Activated CD8-positive, alpha-beta memory T cell treated with anti-CD3 and anti-CD28 coated beads, Interleukin-2, amount 10 ng/mL, durations not matched to agents 7 days and 5 days (primary cell): ENCODE data around the gene GPD2. TPM values are rescaled to one million over a fixed set of nuclear protein-coding genes. Genes with fewer than 3 reads are reported as not detected.
"Not testable (repeated sequence)": the region's sequence is repeated elsewhere in the genome, so short reads cannot be mapped to it uniquely, and the experiment has no call there.

Experiments
- ATAC-seq: fragments of 150-1000 bp; cut with Tn5 transposase; one replicate; pipeline ENCODE4 v1.10.0; 2021; ENCODE audit warnings: moderate library complexity
- CTCF ChIA-PET: fragments of 350-600 bp; sonication (Branson Sonifier 250); formaldehyde crosslinking; loops from one replicate; lab custom pipeline; 2021; ENCODE audit warnings: antibody characterized with exemption; lab: Charles Lee
- DNase-seq: peaks from one replicate; pipeline ENCODE4 v3.0.0-alpha.2; 2020
- H3K27ac Mint-ChIP-seq: one replicate; pipeline ENCODE4 v1.8.0; 2021; ENCODE audit warnings: mild to moderate bottlenecking, mixed read lengths
- H3K27me3 Mint-ChIP-seq: one replicate; pipeline ENCODE4 v1.8.0; 2021; ENCODE audit warnings: mixed read lengths
- H3K36me3 Mint-ChIP-seq: one replicate; pipeline ENCODE4 v1.8.0; 2021; ENCODE audit warnings: mild to moderate bottlenecking, mixed read lengths
- H3K4me1 Mint-ChIP-seq: one replicate; pipeline ENCODE4 v1.8.0; 2021; ENCODE audit warnings: mixed read lengths
- H3K4me3 Mint-ChIP-seq: one replicate; pipeline ENCODE4 v1.8.0; 2021; ENCODE audit warnings: mild to moderate bottlenecking, moderate library complexity, mixed read lengths
- H3K9me3 Mint-ChIP-seq: one replicate; pipeline ENCODE4 v1.8.0; 2022; ENCODE audit warnings: low read depth, mixed read lengths
- total RNA-seq, 2 experiments: library from RNA; stranded (reverse); gene quantifications; one replicate each; pipeline ENCODE4 v1.2.3, GENCODE V29; 2021

GPD2 gene
- total RNA-seq, 2 experiments from 2014 or later, result 23.6 to 26.1 TPM

DNA sequence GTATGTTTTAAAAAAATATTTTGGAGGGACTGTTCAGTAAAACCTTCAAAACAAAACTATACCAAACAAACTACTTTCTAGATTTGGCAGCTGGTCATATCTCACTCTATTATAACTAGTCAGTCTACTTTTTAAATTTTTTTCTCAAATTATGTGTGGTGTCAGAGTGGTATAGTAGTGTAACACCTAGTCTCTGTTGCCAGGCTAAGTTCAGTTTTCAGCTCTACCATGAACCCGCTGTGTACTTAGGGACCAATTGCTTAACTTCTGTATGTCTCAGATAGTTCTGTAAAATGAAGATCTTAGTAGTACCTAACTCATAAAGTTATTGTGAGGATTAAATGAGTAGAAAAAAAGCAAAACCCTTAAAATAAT is 54.3 kb downstream of the GPD2 start:
- Mint-ChIP-seq H3K27ac (peak overlapping the region; percentile 71), H3K27me3 (no peaks in the 10 kb centered on the region), H3K36me3 (peaks cover 3% of the 10 kb centered on the region), H3K4me3 (no peak overlapping the region), H3K9me3 (no peaks in the 10 kb centered on the region), H3K4me1 (peaks cover 54% of the 10 kb centered on the region)
- ATAC-seq (peak; percentile 46), DNase-seq (no peak)
- CTCF ChIA-PET, result interaction anchor here (0.7 to 0.8 kb wide), 2 partner anchors 9 to 28 kb away, joined by 3 read pairs; no protein-coding TSS in a partner anchor

DNA sequence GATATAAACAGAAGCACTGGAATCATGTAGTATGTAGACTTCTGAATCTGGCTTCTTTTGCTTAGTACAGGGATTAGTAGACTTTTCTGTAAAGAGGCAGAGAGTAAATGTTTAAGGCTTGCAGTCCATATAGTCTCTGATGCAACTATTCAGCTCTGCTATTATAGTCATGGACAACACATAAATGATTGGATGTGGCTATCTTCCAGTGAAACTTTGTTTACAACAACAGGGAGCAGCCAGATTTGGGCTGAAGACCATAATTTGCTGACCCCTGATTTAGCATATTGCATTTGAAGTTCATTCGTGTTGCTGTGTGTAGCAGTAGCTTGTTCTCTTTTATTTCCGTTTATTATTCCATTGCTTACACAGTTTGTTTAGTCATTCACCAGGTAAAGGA is 55.0 kb downstream of the GPD2 start:
- CTCF ChIA-PET, result no interaction called here
- Mint-ChIP-seq H3K4me3 (no peak overlapping the region), H3K4me1 (peaks cover 55% of the 10 kb centered on the region), H3K9me3 (no peaks in the 10 kb centered on the region), H3K27ac (no peak overlapping the region), H3K36me3 (peaks cover 4% of the 10 kb centered on the region), H3K27me3 (no peaks in the 10 kb centered on the region)
- DNase-seq (no peak), ATAC-seq (no peak)

DNA sequence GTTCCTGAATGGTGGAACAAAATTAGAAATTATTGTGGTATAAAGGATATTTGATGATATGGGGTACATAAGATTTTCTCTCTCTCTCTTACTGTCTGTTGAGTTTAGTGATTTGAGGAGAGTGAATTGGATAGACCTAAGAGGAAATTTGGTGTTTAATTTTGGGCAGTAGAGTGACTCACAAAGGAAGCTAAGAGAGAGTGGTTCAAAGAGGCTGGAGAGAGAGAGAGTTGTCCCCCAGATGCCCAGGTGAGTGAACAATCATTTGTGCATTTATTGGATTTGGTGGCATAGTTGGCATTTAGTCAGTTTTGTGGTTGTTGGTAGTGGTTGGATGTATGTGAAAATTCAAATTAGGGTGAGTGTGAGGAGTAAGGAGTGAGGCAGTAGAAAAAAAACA is 56.8 kb downstream of the GPD2 start:
- no peak for ATAC-seq
- CTCF ChIA-PET, result no interaction called here
- no peaks in the 10 kb centered on the region for H3K27me3 Mint-ChIP-seq
- peaks cover 10% of the 10 kb centered on the region for H3K36me3 Mint-ChIP-seq
- no peak overlapping the region for H3K4me3 Mint-ChIP-seq
- no peaks in the 10 kb centered on the region for H3K9me3 Mint-ChIP-seq
- H3K27ac Mint-ChIP-seq, result no peak overlapping the region
- DNase-seq, result no peak
- peaks cover 50% of the 10 kb centered on the region for H3K4me1 Mint-ChIP-seq

DNA sequence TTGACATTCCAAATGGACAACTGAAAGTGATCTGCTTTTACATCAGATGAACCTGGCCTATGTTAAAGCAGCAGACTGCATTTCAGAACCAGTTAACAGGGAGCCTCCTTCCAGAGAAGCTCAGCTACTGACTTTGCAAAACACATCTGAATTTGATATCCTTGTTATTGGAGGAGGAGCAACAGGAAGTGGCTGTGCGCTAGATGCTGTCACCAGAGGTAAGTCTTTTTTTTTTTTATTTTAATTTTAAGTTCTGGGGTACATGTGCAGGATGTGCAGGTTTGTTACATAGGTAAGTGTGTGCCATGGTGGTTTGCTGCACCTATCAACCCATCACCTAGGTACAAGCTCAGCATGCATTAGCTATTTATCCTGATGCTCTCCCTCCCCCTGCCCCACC is 59.8 kb downstream of the GPD2 start:
- H3K27me3 Mint-ChIP-seq, H3K9me3 Mint-ChIP-seq, CTCF ChIA-PET, H3K27ac Mint-ChIP-seq, H3K4me3 Mint-ChIP-seq: not testable (repeated sequence)
- H3K4me1 Mint-ChIP-seq, result peaks cover 26% of the 10 kb centered on the region
- H3K36me3 Mint-ChIP-seq, result peaks cover 12% of the 10 kb centered on the region
- ATAC-seq (peak; percentile 49), DNase-seq (peak; percentile 44)

DNA sequence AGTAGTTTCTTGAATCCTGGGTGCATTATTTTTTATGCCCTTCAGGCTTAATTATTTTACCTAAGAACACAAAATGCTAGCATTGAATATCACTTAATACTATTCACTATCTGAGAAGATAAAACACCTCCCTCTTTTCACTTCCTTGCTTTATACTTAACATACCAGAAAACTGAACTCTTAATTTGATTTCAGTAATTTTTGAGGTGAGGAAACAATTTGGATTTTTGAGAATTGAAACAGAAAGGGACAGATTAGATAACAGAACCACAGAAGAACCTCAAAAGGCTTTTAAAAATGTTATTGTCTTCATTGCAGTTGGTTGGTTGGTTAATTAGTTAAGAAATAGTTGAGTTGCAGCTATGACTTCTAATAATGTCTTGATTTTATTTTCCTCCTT is 69.5 kb downstream of the GPD2 start:
- Mint-ChIP-seq H3K9me3 (no peaks in the 10 kb centered on the region), H3K4me1 (peaks cover 13% of the 10 kb centered on the region), H3K27me3 (no peaks in the 10 kb centered on the region), H3K27ac (no peak overlapping the region), H3K36me3 (peaks cover 7% of the 10 kb centered on the region), H3K4me3 (no peak overlapping the region)
- ATAC-seq (no peak), DNase-seq (no peak)
- CTCF ChIA-PET, result no interaction called here

DNA sequence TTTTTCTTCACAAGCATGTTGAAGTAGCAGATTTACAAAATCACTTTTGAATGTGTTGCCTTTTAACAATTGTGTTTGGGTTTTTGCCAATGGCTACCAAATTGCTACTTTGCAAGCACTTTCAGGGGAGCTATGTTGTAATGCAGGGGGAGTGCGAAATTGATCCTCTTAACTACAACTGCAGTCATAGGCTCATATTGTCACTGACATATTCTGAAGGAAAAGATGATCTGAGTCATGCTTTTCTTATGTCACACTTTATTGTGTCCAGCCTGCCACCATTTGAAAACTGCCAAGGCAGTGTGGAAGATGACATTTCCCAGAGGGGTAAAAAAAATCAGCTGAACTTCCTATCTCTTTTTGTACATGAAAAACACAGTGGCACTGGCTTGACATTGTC is 74.9 kb downstream of the GPD2 start:
- DNase-seq, result no peak
- peaks cover 20% of the 10 kb centered on the region for H3K36me3 Mint-ChIP-seq
- H3K4me3 Mint-ChIP-seq, result no peak overlapping the region
- no peaks in the 10 kb centered on the region for H3K9me3 Mint-ChIP-seq
- no peak for ATAC-seq
- CTCF ChIA-PET, result no interaction called here
- H3K27ac Mint-ChIP-seq, result no peak overlapping the region
- H3K4me1 Mint-ChIP-seq, result peaks cover 3% of the 10 kb centered on the region
- no peaks in the 10 kb centered on the region for H3K27me3 Mint-ChIP-seq

DNA sequence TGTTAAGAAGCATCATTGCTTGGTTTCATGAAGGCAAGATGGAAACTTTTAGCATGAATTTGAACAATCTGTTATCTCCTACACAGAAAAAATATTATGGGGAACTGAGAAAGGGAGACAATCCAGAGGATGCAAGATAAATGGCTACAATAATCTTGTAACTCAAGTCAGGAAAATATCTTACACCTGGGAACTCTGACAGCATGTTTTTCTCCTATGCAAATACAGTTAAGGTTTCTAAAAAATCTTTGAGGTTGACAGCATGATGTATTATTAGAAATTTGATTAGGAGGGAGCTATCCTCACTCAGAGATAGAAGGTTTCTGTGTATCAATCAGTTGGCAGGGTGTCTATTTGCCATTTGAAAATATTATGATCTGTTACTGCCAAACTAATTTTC is 75.6 kb downstream of the GPD2 start:
- H3K9me3 Mint-ChIP-seq, result no peaks in the 10 kb centered on the region
- H3K27ac Mint-ChIP-seq, result no peak overlapping the region
- H3K36me3 Mint-ChIP-seq, result peaks cover 20% of the 10 kb centered on the region
- H3K4me1 Mint-ChIP-seq, result no peaks in the 10 kb centered on the region
- H3K27me3 Mint-ChIP-seq, result no peaks in the 10 kb centered on the region
- CTCF ChIA-PET, result no interaction called here
- DNase-seq (no peak), ATAC-seq (no peak)
- no peak overlapping the region for H3K4me3 Mint-ChIP-seq

DNA sequence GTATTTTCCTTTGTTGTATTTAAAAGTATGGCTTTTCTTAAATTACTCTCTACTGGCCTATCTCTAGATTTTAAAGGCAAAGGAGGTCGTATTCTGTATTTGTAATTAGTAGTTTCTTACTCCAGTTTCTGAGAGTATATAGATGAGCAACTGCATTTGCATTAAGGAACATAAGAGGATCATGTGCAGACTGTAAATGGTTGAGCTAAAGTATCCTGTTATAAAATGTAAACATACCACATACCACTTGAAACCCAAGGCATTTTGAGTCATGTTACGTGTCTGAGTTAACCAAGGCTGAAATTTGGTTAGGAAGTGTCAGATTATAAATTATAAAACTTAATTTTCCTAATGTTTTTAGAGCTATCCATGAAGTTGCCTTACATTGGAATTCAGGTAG is 76.3 kb downstream of the GPD2 start:
- no peak for ATAC-seq
- H3K36me3 Mint-ChIP-seq, result peaks cover 22% of the 10 kb centered on the region
- no peaks in the 10 kb centered on the region for H3K27me3 Mint-ChIP-seq
- no peak for DNase-seq
- H3K4me1 Mint-ChIP-seq, result no peaks in the 10 kb centered on the region
- no peak overlapping the region for H3K4me3 Mint-ChIP-seq
- H3K9me3 Mint-ChIP-seq, result no peaks in the 10 kb centered on the region
- CTCF ChIA-PET, result no interaction called here
- H3K27ac Mint-ChIP-seq, result no peak overlapping the region

DNA sequence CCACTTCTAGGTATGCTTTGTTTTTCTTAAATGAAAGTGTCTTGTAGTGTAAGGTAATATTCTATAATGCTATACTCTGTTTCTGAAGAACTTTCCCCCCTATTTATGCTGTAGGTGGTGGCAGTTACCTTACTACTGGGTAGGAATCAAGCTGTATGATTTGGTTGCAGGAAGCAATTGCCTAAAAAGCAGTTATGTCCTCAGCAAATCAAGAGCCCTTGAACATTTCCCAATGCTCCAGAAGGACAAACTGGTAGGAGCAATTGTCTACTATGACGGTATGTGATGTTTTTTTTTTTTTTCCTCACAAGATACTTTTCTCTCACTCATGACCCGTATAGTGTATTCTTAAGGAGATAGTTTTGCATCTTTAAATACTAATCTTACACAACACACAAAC is 77.0 kb downstream of the GPD2 start:
- no peaks in the 10 kb centered on the region for H3K9me3 Mint-ChIP-seq
- no peak for ATAC-seq
- H3K27me3 Mint-ChIP-seq, result no peaks in the 10 kb centered on the region
- H3K36me3 Mint-ChIP-seq, result peaks cover 22% of the 10 kb centered on the region
- no peaks in the 10 kb centered on the region for H3K4me1 Mint-ChIP-seq
- no peak for DNase-seq
- CTCF ChIA-PET, result no interaction called here
- H3K27ac Mint-ChIP-seq, result no peak overlapping the region
- no peak overlapping the region for H3K4me3 Mint-ChIP-seq

DNA sequence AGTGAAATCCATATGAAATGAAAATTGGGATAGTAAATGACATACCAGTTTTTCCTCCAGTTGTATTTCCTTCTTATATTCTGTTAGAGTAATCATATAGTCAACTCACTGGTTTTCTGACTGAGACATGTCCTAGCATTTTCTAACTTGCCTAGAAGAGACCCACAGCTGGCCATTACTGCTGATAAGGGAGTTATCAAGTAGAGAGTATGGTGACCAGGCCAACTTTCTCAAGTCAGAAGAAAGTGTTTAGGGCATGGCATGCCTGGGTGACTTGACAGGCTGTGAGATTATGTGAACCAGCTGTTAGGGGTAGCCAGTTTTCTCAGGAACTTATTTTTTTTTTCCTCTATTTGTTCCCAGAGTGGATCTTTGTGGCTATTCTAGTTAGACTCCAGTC is 81.2 kb downstream of the GPD2 start:
- H3K4me3 Mint-ChIP-seq, result no peak overlapping the region

DNA sequence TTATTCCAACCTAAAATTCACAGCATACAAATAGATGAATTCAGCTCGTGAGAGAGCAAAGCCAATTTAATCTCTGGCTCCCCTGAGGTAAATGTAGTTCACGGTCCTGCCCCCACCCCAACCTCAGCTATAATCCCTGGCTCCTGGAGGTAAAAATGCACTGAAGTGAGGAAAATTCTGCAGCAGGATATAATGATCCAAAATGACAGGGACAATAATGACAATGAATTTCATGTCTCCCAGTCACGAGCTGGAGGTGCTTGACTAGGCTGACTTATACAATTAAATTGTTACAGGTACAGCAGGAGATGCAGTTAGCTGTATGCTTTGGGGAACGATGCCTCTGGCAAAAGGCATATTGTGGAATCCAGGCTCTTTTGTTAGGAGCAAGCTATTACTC is 82.0 kb downstream of the GPD2 start:
- Mint-ChIP-seq H3K4me3 (no peak overlapping the region), H3K27me3 (no peaks in the 10 kb centered on the region), H3K9me3 (no peaks in the 10 kb centered on the region), H3K4me1 (no peaks in the 10 kb centered on the region), H3K27ac (no peak overlapping the region), H3K36me3 (peaks cover 36% of the 10 kb centered on the region)
- no peak for DNase-seq
- CTCF ChIA-PET, result interaction anchor here (0.6 to 0.9 kb wide), 3 partner anchors 11 to 72 kb away, joined by 3 read pairs; no protein-coding TSS in a partner anchor
- no peak for ATAC-seq

More for the DNA sequence above, 81.2 kb downstream of the GPD2 start:
- H3K36me3 Mint-ChIP-seq, result peaks cover 33% of the 10 kb centered on the region
- H3K9me3 Mint-ChIP-seq, result no peaks in the 10 kb centered on the region
- DNase-seq (no peak), ATAC-seq (no peak)
- no peak overlapping the region for H3K27ac Mint-ChIP-seq
- H3K27me3 Mint-ChIP-seq, result no peaks in the 10 kb centered on the region
- no peaks in the 10 kb centered on the region for H3K4me1 Mint-ChIP-seq
- CTCF ChIA-PET, result interaction anchor here (0.9 kb wide), 1 partner anchor 10 kb away, joined by 3 read pairs; no protein-coding TSS in a partner anchor

DNA sequence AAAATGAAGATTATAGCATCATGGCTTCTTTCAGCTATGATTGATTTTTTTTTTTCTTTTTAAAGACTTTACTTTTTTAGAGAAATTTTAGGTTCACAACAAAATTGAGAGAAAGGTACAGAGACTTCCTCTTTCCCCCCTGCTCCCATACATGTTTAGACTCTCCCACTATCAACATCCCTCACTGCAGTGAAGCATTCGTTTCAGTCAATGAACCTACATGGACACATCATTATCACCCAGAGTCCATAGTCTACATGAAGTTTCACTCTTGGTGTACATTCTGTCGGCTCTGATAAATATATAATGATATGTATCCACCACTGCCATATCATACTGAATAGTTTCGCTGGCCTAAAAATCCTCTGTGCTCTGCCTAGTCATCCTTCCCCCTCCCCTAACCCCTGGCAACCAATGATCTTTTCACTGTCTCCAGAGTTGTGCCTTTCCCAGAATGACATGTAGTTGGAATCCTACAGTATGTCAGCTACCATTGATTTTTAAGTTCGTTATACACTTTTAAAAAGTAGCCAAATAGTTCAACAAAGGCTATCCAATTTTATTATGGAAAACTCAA is 86.8 kb downstream of the GPD2 start:
- no peak overlapping the region for H3K27ac Mint-ChIP-seq
- H3K9me3 Mint-ChIP-seq, result no peaks in the 10 kb centered on the region
- peaks cover 24% of the 10 kb centered on the region for H3K36me3 Mint-ChIP-seq
- no peaks in the 10 kb centered on the region for H3K27me3 Mint-ChIP-seq
- CTCF ChIA-PET, result interaction anchor here (1.1 kb wide), 1 partner anchor 10 kb away, joined by 3 read pairs; no protein-coding TSS in a partner anchor
- no peak for DNase-seq
- H3K4me1 Mint-ChIP-seq, result peaks cover 9% of the 10 kb centered on the region
- ATAC-seq, result no peak
- no peak overlapping the region for H3K4me3 Mint-ChIP-seq

DNA sequence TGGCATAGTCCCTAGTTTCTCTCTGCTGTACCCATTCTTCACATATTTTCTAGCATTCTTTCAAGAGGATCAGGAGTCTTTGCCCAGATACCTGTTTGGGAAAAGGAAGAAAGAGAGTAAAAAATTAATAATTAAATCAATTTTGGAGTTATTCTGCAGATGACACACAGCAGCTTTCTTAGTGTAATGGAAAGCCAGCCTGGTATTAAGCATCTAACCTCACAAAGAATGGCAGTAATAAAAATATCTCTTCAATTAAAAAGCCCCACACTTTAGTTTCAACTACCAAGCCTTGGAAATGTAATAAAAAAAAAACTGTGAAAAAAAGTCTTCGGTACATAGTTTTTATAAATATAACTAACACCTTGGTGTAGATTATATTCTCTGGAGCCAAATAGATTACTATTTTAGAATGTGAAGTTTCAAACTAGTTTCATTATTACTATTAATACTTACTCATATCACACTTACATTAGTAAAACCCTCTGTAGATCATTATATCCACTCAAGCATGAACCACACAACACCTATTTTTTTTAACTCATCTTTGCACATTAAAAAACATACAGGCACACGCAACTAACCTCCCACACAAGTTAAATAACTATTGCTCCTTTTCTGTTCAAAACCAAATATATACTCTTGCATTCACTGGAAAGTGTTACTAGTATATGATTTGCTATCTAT is 90.9 kb downstream of the GPD2 start:
- DNase-seq (no peak), ATAC-seq (peak; percentile 80)
- Mint-ChIP-seq H3K27ac (no peak overlapping the region), H3K27me3 (no peaks in the 10 kb centered on the region), H3K4me3 (no peak overlapping the region), H3K36me3 (peaks cover 11% of the 10 kb centered on the region), H3K4me1 (peaks cover 9% of the 10 kb centered on the region), H3K9me3 (no peaks in the 10 kb centered on the region)
- CTCF ChIA-PET, result no interaction called here

DNA sequence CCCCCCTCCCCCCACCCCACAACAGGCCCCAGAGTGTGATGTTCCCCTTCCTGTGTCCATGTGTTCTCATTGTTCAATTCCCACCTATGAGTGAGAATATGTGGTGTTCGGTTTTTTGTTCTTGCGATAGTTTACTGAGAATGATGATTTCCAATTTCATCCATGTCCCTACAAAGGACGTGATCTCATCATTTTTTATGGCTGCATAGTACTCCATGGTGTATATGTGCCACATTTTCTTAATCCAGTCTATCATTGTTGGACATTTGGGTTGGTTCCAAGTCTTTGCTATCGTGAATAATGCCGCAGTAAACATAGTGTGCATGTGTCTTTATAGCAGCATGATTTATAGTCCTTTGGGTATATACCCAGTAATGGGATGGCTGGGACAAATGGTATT is 92.4 kb downstream of the GPD2 start:
- CTCF ChIA-PET, H3K27ac Mint-ChIP-seq, H3K9me3 Mint-ChIP-seq, H3K4me1 Mint-ChIP-seq, H3K36me3 Mint-ChIP-seq, ATAC-seq, DNase-seq, H3K4me3 Mint-ChIP-seq, H3K27me3 Mint-ChIP-seq: not testable (repeated sequence)
